Superior temporal gyrus (tissue), 1 donor: Measurements from ENCODE around the gene ARID4B.
A peak's percentile ranks its signal among the peaks of the same experiment; 100 is the strongest.
"Not testable (repeated sequence)": the region's sequence is repeated elsewhere in the genome, so short reads cannot be mapped to it uniquely, and the experiment has no call there.

Experiments used
- DNase-seq: peaks from one replicate; pipeline ENCODE4 v3.0.0-alpha.2; 2016; ENCODE audit errors: extremely low spot score

Gene ARID4B, protein sequence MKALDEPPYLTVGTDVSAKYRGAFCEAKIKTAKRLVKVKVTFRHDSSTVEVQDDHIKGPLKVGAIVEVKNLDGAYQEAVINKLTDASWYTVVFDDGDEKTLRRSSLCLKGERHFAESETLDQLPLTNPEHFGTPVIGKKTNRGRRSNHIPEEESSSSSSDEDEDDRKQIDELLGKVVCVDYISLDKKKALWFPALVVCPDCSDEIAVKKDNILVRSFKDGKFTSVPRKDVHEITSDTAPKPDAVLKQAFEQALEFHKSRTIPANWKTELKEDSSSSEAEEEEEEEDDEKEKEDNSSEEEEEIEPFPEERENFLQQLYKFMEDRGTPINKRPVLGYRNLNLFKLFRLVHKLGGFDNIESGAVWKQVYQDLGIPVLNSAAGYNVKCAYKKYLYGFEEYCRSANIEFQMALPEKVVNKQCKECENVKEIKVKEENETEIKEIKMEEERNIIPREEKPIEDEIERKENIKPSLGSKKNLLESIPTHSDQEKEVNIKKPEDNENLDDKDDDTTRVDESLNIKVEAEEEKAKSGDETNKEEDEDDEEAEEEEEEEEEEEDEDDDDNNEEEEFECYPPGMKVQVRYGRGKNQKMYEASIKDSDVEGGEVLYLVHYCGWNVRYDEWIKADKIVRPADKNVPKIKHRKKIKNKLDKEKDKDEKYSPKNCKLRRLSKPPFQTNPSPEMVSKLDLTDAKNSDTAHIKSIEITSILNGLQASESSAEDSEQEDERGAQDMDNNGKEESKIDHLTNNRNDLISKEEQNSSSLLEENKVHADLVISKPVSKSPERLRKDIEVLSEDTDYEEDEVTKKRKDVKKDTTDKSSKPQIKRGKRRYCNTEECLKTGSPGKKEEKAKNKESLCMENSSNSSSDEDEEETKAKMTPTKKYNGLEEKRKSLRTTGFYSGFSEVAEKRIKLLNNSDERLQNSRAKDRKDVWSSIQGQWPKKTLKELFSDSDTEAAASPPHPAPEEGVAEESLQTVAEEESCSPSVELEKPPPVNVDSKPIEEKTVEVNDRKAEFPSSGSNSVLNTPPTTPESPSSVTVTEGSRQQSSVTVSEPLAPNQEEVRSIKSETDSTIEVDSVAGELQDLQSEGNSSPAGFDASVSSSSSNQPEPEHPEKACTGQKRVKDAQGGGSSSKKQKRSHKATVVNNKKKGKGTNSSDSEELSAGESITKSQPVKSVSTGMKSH (N-terminal part only)

DNA sequence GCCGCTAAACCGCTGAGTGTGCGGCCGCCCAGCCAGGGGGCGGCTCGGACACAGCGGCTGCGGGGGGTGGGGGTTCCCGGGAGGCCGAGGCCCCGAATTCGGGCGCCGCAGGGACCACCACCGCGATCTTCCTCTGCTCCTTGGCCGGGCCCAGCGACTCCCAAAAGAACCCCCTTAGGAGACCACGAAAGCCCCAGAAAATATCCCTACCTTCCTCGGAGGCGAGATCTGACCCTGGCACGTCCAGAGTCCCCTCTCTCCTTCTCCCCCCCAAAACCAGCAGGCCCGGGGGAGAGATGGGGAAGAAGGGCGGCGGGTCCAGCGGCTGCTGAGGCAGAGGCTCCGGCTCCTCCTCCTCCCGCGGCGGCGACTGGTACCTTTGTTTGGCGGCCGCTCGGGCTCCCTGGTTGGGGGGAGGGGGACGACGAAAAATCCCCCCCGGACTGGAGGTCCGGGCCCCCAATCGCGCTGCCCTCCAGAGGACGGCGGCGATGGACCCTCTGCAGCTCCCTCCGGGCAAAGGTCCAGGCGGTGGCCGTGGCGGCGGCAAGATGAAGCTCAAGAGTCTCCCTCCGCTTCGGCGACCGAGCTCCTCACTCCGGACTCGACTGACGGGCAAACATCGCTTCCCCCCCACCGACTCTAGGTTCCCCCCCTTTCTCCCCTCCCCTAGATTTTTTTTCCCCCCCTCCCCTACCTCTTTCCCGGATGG, at the start of gene ARID4B:
ARID4B (minus strand) TSS at position 621 of the 712 bp plus-strand sequence. CDS start 1,260 bp downstream, outside the sequence.
- no peak for DNase-seq

DNA sequence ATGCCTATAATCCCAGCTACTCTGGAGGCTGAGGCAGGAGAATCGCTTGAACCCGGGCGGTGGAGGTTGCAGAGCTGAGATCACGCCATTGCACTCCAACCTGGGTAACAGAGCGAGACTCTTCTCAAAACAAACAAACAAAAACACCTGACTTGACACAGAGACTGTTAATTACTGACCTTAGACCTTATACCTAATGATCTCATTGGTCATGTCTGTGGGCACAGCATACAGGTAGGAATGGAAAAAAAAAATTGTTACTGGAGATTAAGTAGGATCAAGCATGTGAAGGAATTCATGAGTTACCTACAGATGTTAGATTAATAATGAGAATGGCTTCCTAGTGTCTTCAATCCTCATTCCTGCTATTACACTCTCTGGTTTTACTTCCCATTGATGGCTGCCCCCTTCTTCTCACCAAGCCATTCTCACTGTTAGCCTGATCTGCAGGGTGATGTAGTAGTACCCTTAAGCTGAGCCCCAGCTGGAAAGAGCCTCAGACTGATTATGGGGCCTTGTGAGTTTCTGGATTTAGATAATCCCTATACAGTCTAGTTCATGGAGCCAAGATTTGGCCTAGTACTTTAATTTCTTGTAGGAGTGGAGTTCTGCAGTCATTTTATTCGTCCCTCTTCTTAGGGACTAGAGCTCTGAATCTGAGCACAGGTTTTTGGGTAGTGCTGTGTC, 48.1 kb upstream of the ARID4B start:
- DNase-seq: no peak

DNA sequence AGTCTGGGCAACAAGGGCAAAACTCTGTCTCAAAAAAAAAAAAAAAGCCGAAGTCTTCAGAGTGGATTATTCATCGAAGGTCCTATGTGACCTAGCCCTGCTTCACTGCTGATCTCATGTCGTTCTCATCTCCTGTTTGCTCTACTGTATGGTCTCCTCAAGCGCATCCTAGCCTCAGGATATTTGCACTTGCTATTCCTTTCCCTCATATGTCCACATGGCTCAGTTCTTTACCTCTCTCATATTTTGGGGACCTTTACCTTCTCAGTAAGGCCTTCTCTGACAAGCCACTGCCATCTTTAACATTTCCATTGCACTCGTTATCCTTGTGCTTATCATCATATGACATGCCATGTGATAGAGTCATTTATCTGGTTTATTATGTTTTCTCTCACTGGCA, 41.8 kb upstream of the ARID4B start:
- no peak for DNase-seq

DNA sequence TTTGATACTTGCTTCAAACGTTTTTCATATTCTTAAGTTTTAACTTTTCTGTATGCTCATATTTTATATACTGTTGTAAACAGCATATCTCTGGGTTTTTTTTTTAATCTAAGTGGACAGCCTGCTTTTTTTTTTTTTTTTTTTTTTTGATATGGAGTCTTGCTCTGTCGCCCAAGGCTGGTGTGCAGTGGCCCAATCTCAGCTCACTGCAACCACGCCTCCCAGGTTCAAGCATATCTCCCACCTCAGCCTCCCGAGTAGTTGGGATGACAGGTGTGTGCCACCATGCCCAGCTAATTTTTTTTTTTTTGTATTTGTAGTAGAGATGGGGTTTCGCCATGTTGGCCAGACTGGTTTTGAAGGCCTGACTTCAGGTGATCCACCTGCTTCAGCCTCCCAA, 40.4 kb upstream of the ARID4B start:
- no peak for DNase-seq

DNA sequence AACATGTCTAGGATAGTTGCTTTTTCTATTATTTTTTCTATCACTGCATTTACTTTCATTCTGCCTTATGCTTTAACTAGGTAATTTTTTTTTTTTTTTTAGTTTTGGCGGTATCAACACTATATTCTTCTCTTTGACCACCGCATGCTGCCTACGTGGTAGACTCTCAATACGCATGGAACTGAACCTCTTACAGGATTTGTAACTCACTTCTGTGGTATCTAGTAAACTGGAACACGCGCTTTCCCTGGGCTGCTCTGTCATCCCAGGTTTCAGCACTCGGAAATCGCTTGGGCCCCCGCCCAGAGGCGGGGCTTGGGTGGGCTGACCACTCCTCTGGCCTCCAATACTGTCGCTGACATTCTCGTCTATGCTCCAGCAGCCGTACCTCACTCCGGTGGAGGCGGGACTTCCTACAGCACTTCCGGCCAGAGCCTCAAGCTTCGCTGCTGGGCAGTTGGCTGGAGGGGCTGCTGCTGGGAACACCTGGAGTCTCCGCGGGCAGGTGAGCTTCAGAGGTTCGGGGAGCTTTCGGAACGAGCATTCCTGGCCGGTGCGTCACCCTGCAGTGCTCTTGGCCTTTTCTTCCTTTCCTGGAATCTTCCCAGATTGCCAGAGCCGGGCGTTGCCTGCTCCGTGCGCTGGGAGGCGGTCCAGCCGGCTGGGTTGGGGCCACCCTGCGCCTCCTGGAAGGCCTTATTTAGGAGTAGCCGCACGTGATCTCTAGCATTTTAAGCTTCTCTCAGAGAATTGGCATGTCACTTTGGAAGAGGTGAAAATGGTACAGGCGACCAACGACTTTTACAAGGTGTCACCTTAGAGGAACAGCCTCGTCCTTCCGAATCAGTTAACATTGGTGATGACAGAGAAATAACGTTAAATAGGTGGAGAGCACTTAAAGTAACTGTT, 39.3 kb upstream of the ARID4B start, which contains the start of gene TBCE:
TBCE (plus strand) TSS at position 428 of the 909 bp plus-strand sequence. CDS start 12,623 bp downstream, outside the sequence.
- peak; percentile 98 for DNase-seq

DNA sequence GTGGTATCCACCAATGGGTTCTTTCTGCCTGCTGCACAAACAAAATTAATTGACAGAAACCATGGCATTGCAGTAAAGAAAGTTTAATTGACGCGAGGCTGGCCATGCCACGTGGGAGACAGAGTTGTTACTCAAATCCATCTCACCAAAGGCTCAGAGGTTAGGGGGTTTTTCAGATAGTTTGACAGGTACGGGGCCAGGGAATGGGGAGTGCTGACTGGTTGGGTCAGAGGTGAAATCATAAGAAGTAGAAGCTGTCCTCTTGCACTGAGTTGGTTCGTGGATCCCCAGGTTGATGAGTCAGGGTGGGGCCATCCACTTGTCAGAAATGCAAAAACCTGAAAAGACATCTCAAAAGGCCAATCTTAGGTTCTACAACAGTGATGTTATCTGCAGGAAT, 38.3 kb upstream of the ARID4B start:
- DNase-seq: no peak

DNA sequence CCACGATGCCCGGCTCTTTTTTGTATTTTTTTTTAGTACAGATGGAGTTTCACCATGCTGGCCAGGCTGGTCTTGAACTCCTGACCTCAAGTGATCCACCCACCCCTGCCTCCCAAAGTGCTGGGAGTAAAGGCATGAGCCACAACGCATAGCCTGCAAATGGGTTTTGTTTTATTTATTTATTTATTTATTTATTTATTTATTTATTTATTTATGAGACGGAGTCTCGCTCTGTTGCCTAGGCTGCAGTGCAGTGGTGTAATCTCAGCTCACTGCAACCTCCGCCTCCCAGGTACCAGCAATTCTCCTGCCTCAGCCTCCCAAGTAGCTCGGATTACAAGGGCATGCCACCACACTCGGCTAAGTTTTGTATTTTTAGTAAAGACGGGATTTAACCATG, 36.2 kb upstream of the ARID4B start:
- not testable (repeated sequence) for DNase-seq

DNA sequence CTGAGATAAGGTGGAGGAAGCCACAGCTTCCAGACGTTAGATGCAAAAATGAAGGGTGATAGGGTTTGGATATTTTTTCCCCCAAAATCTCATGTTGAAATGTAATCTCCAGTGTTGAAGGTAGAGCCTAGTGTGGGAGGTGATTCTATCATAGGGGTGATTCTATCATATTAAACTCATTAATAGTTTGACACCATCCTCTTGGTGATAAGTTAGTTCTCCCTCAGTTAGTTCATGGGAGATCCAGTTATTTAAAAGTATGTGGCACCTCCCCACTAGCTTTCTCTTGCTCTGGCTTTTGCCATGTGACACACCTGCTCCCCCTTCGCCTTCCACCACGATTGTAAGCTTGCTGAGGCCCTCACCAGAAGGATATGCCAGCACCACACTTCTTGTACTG, 30.9 kb upstream of the ARID4B start:
- DNase-seq: no peak

DNA sequence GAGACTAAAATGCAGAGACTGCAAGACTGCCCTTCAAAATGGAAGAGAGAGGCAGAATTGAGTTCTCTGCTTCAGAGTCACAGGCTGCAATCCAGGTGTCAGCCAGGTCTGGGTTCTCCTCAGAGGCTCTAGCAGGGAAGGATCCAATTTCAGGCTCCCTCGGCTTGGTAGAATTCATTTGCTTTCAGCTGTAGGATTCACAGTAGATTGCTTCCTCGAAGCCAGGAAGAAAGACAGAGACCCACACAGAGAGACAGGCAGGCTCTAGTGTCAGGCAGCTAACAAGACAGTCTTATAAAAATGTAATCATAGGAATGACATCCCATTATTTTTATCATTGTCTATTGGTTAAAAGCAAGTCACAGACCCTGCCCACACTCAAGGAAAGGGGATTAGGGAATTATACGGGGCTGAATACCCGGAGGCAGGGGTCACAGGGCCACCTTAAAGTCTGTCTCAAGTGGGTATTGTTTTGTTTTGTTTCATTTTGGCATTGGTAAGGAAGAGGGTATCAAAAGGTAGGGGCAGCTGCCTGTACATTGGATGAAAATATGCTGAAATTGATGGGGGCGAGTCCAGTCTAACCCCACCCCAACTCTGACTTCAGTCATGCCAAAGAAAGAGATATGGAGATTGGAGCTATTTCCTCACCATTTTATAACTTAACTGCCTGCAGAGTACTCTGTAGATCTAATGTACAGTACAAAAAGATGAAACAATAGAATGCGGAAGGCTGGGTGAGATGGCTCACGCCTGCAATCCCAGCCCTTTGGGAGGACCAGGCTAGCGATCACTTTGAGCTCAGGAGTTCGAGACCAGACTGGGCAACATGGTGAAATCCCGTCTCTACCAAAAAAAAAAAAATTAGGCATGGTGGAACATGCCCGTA, 29.8 kb upstream of the ARID4B start:
- no peak for DNase-seq

DNA sequence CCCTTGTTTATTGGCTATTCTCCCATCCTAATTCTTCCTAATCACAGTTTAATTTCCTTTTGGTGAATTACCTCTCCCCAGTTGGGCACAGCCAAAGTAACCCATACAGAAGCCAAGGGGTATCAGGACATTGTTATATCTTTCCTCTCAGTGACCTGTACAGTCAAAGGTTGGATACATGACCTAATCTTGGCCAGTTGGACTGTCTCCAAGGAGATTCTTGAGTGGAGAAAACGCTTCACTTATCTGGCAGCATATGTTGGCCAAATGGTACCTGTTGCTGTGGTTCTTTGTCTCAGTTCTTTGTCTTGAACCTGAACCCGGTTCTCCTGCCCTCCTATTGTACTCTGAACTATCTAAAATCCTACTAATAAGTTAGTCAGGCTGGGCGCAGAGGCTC, 23.9 kb upstream of the ARID4B start:
- DNase-seq: no peak

DNA sequence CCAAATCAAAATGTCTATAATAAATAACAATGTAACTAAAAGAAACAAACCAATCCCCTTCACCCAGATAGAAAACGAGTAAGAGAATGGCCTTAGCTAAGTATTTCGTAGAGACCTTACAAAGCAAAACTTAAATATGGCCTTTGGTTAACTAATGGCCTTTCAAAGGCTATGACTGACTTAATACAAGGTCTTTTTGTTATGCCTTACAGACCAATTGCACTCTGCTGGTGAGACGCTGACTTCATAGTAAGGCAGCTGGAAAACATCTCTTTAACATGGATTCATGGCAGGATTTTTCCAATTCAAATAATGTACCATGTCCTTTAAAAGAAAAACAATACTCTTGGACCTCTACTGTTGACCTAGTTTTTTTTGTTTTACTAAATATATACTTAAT, 23.5 kb upstream of the ARID4B start:
- DNase-seq: no peak

DNA sequence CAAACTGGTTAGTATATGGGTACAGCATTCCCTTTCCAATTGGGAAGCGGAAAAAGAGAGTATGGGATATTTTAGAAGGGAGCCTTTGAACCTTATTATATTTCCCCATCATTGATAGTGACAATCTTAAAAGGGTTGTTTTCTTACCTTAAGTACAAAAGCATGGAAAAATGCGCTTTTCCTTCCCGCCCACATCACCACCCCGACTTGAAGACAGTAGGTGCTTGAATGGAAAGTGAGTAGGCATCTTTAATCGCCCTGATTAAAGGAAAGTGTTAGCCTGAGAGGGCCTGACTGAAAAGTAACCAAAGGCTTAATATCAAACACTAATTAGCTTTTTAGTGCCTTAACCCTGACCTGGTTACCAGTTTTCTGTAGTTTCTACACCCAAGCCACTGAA, 15.7 kb upstream of the ARID4B start:
- DNase-seq: no peak

DNA sequence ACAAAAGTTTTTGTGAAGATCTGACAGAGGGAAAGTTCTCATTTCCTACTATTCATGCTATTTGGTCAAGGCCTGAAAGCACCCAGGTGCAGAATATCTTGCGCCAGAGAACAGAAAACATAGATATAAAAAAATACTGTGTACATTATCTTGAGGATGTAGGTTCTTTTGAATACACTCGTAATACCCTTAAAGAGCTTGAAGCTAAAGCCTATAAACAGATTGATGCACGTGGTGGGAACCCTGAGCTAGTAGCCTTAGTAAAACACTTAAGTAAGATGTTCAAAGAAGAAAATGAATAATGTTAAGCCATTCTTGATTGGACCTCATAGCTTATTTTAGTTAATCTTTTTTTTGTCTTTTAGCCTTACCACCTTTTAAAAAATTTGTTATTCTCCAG, 14.5 kb upstream of the ARID4B start:
- no peak for DNase-seq

DNA sequence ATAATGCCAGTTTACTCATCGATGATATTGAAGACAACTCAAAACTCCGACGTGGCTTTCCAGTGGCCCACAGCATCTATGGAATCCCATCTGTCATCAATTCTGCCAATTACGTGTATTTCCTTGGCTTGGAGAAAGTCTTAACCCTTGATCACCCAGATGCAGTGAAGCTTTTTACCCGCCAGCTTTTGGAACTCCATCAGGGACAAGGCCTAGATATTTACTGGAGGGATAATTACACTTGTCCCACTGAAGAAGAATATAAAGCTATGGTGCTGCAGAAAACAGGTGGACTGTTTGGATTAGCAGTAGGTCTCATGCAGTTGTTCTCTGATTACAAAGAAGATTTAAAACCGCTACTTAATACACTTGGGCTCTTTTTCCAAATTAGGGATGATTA, 14.1 kb upstream of the ARID4B start:
- no peak for DNase-seq

DNA sequence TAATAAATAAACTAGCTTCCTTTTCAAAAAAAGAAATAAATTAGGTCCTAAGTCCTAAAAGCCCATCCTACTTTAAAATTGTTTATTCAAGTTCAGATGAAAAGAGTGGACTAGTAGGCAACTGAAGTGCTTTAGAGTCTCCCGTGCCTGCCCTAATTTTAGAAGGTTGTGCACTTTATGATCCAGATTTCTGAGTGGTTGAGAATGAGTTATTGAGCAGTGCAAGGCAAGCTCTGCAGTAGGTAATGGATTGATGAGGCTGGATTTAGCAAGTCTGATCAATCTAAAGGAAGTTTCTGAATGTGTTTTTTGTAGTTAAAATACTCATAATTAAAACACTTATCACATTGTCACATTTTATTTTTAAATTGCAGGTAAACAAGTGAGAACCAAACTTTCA, 13.4 kb upstream of the ARID4B start:
- DNase-seq: no peak

DNA sequence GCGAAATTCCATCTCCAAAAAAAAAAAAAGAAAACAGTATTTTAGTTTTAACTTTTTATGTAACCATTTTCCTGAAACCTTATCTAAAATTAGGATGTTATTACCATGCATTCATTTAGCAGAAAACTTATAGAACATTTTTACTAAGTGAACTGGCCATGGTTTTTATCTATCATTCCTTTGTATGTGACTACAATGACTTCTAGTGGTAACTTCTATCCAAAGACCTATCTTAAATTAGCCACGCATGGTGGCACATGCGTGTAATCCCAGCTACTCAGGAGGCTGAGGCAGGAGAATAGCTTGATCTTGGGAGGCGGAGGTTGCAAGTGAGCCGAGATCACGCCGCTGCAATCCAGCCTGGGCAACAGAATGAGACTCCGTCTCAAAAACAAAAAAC, 11.8 kb upstream of the ARID4B start:
- no peak for DNase-seq

DNA sequence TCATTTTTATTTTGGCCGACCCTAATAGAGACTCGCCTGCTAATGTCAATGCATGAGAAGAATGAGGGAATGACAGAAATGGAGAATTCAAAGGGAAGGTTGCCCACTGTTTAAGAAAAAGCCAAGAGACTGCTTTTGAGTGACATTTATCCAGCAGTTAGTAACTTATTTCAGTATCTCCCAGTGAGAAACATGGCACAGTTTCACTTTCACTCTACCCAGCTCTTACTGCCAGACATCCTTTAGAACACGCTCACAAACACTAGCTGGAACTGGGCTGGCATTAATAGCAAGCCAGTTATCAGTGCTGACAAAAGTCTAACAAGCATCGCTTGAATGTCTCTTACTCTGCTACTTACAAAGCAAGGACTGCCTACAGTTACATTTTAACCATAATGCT, 8.9 kb upstream of the ARID4B start:
- no peak for DNase-seq

DNA sequence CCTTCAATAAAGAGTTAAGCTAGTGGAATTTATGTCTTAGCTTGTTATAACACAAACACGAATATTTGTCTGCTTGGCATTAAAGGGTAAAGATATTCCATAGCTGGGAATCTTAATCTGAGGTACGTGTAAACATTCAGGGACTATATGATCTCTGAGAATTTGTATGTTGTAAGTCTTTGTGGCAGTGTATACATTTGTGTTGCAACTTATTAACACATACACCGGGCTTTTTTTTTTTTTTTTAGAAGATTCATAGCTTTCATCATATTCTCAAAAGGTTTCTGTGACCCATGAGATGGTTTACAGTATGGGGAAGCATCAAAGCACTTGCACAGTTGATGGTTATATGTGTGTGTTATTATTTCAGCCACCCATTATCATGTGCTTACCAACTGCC, 3.4 kb upstream of the ARID4B start:
- no peak for DNase-seq

DNA sequence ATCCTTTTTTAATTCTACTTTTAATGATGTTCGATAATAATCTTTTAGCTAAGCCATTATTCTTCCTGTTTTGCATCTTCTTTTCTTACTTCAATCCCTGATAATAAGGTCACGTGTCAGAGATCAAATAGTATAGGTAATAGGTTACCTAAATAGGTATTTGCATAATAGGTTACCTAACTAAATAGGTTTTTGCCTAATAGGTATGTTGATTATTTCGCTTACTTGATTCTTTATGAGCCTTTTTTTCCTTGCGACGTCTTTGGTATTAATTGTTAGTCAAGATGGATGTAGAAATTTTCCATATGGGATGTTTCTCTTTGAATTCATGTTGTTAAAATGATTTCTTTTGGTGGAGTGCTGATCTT, 2.9 kb upstream of the ARID4B start:
- DNase-seq: no peak
